Myocyte (in vitro differentiated cells): ENCODE results near the gene TAP2. TPM values are rescaled to one million over a fixed set of nuclear protein-coding genes. Genes with fewer than 3 reads are reported as not detected.
A peak's percentile ranks its signal among the peaks of the same experiment; 100 is the strongest.

Source experiments
- DNase-seq: peaks from one replicate; pipeline ENCODE4 v3.0.0-alpha.2; 2012; ENCODE audit warnings: low read depth
- total RNA-seq: library from RNA; depleted of rRNA; stranded (reverse); fragments of >200 nt; gene quantifications from 2 replicates; pipeline ENCODE4 v1.2.3, GENCODE V29; 2014

TAP2 gene
- total RNA-seq, 1 donor from 2014 or later, result 4.1 TPM

DNA sequence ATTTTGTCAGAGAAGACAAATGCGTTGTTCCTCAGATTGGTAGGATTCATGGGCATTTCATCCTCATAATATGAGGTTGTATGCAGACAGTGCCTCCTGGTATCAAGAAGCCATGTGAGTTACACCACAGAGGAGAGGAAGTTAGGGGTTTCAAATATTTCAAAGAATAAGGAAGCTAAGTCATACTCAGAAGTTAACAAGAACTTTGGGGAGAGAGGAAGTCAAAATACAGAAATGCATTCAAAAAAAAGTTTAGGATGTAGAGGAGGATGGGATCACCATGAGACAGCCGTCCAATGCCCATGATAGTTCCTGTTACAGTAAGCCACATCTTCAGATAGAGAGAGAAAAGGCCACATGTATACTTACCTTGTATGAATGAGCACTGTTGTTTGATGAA lies 44.0 kb downstream of the TAP2 start:
- no peak for DNase-seq

- no peak for DNase-seq
Measured at GRCh38 chr6:32792901-32793435, 45.6 kb downstream of the TAP2 start.

DNA sequence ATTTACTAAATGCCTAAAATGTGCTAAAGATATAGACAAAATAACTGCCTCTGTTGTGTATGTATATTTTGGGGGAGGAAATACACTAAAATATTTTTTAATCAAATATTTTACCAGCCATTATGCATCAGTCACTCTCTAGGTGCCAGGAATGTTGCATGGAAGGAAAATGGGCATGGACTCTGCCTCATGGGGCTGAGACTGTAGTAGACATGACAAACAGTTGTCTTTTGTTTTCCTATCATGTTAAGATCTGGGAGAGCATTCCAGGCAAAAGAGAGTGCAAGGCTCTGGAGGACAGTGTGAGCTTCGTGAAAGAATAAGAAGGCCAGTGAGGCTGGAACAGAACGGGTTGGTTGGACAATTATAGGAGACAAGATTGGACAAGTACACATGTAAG lies 48.2 kb downstream of the TAP2 start:
- DNase-seq, result peak; percentile 40

Other genes starting within 250 kb of the TAP2 start
- gene HLA-DRB1, start 248.9 kb downstream of the TAP2 start, total RNA-seq, result 0.21 TPM in 1 of 2 replicates, not detected in the other
- not detected in 2 replicates for gene HLA-DQA1, start 201.3 kb downstream of the TAP2 start, total RNA-seq
- gene HLA-DQB1, start 172.1 kb downstream of the TAP2 start, total RNA-seq, result not detected in 2 replicates
- gene HLA-DQA2, start 97.3 kb downstream of the TAP2 start, total RNA-seq, result not detected in 2 replicates
- not detected in 2 replicates for gene HLA-DQB2, start 75.2 kb downstream of the TAP2 start, total RNA-seq
- not detected in 2 replicates for gene HLA-DOB, start 21.7 kb downstream of the TAP2 start, total RNA-seq
- gene PSMB8, start 5.3 kb upstream of the TAP2 start, total RNA-seq, result 30.7 and 36.0 TPM in 2 replicates
- gene TAP1, start 15.0 kb upstream of the TAP2 start, total RNA-seq, result 49.7 and 54.7 TPM in 2 replicates
- gene PSMB9, start 15.5 kb upstream of the TAP2 start, total RNA-seq, result 7.2 and 8.2 TPM in 2 replicates
- not detected in 2 replicates for gene HLA-DMB, start 102.3 kb upstream of the TAP2 start, total RNA-seq
- 2.1 and 4.3 TPM in 2 replicates for gene HLA-DMA, start 114.4 kb upstream of the TAP2 start, total RNA-seq
- 108 and 112 TPM in 2 replicates for gene BRD2, start 129.9 kb upstream of the TAP2 start, total RNA-seq
- gene HLA-DOA, start 170.9 kb upstream of the TAP2 start, total RNA-seq, result not detected in 2 replicates
- gene HLA-DPA1, start 234.9 kb upstream of the TAP2 start, total RNA-seq, result 0.27 and 0.68 TPM in 2 replicates
- 0.19 TPM in 1 of 2 replicates, not detected in the other for gene HLA-DPB1, start 237.3 kb upstream of the TAP2 start, total RNA-seq